Naive thymus-derived CD4-positive, alpha-beta T cell (primary cell): ENCODE data around the gene UBL7. TPM values are rescaled to one million over a fixed set of nuclear protein-coding genes. Genes with fewer than 3 reads are reported as not detected.
"Not testable (repeated sequence)": the region's sequence is repeated elsewhere in the genome, so short reads cannot be mapped to it uniquely, and the experiment has no call there.

Experiments
- ATAC-seq: fragments of 150-1000 bp; cut with Tn5 transposase; 2 replicates; pipeline ENCODE4 v1.10.0; 2021; ENCODE audit warnings: mild to moderate bottlenecking, moderate library complexity
- CTCF ChIA-PET: fragments of 350-600 bp; sonication (Branson Sonifier 250); formaldehyde crosslinking; loops from one replicate; lab custom pipeline; 2021; ENCODE audit warnings: antibody characterized with exemption; lab: Charles Lee
- POLR2A ChIA-PET: fragments of 350-600 bp; sonication (Branson Sonifier 250); formaldehyde crosslinking; loops from one replicate; lab custom pipeline; 2021; ENCODE audit warnings: antibody characterized with exemption, inconsistent platforms; lab: Charles Lee
- DNase-seq, 9 donors: peaks; one replicate each; pipeline versions ENCODE4 v3.0.0 to v3.0.0-alpha.2; 2020 to 2022; ENCODE audit warnings: mixed read lengths in 1 of 9
- H3K27ac ChIP-seq: one replicate; pipeline ENCODE4 v1.7.0; 2013; ENCODE audit warnings: mild to moderate bottlenecking, low read depth, low read length, moderate library complexity
- H3K27me3 ChIP-seq, 2 donors: one replicate each; pipeline ENCODE4 v1.7.0; 2013; ENCODE audit warnings: low read length in 2 of 2, mild to moderate bottlenecking in 2 of 2, moderate library complexity in 2 of 2; ENCODE audit not compliant: control insufficient read depth in 2 of 2, insufficient read depth in 2 of 2
- H3K36me3 ChIP-seq, 3 experiments: 1 replicate in 2 of 3; 2 replicates in 1 of 3; pipeline ENCODE4 v1.7.0; 2013; ENCODE audit warnings: low read length in 3 of 3, mild to moderate bottlenecking in 3 of 3, moderate library complexity in 1 of 3; ENCODE audit not compliant: insufficient read depth in 3 of 3, control insufficient read depth in 2 of 3
- H3K4me1 ChIP-seq, 2 donors: one replicate each; pipeline ENCODE4 v1.7.0; 2013; ENCODE audit warnings: low read length in 2 of 2, mild to moderate bottlenecking in 2 of 2, moderate library complexity in 1 of 2; ENCODE audit not compliant: control insufficient read depth in 2 of 2, insufficient read depth in 2 of 2
- H3K4me3 ChIP-seq: 2 replicates; pipeline ENCODE4 v1.7.0; 2013; ENCODE audit warnings: mild to moderate bottlenecking, low read length
- H3K9me3 ChIP-seq, 3 experiments: 1 replicate in 2 of 3; 2 replicates in 1 of 3; pipeline ENCODE4 v1.7.0; 2013; ENCODE audit warnings: low read length in 3 of 3; ENCODE audit not compliant: control insufficient read depth in 2 of 3
- H3K27ac Mint-ChIP-seq, 9 donors: one replicate each; pipeline ENCODE4 v1.8.0; 2020 to 2022; ENCODE audit warnings: mixed read lengths in 9 of 9, mild to moderate bottlenecking in 8 of 9, moderate library complexity in 5 of 9, inconsistent platforms in 2 of 9
- H3K27me3 Mint-ChIP-seq, 5 donors: one replicate each; pipeline ENCODE4 v1.8.0; 2021 to 2022; ENCODE audit warnings: mixed read lengths in 5 of 5, mild to moderate bottlenecking in 1 of 5
- H3K36me3 Mint-ChIP-seq, 5 donors: one replicate each; pipeline ENCODE4 v1.8.0; 2020 to 2022; ENCODE audit warnings: mixed read lengths in 5 of 5, mild to moderate bottlenecking in 3 of 5, inconsistent platforms in 1 of 5
- H3K4me1 Mint-ChIP-seq, 7 donors: one replicate each; pipeline ENCODE4 v1.8.0; 2020 to 2022; ENCODE audit warnings: mixed read lengths in 7 of 7, mild to moderate bottlenecking in 3 of 7, inconsistent platforms in 1 of 7
- H3K4me3 Mint-ChIP-seq, 10 donors: one replicate each; pipeline ENCODE4 v1.8.0; 2020 to 2022; ENCODE audit warnings: mild to moderate bottlenecking in 10 of 10, mixed read lengths in 10 of 10, moderate library complexity in 6 of 10, inconsistent platforms in 2 of 10
- H3K9me3 Mint-ChIP-seq, 11 donors: one replicate each; pipeline ENCODE4 v1.8.0; 2020 to 2022; ENCODE audit warnings: mixed read lengths in 11 of 11, mild to moderate bottlenecking in 4 of 11, inconsistent platforms in 1 of 11, moderate library complexity in 1 of 11
- intact Hi-C, 2 donors: fragments of 100-400 bp; cut with micrococcal nuclease; formaldehyde crosslinking; loops; one replicate each; pipeline ENCODE4 v1.15.1; 2023
- polyA plus RNA-seq, 2 donors: library from polyadenylated mRNA; unstranded; fragments of 300-500 nt; fragmentation: Illumina TruSeq; gene quantifications; one replicate each; pipeline ENCODE4 v1.2.3, GENCODE V29; 2021
- total RNA-seq, 6 experiments: library from RNA in 5 of 6; stranded (reverse) in 5 of 6; gene quantifications; 1 replicate in 5 of 6; 2 replicates in 1 of 6; pipeline ENCODE4 v1.2.3 and lab custom pipeline; 2021 to 2026

The UBL7 gene
- total and polyA plus RNA-seq, 7 experiments from 2014 or later = 20.2 to 127 (median 44.0) TPM

GRCh38 chr15:74488776-74489175 is 27.8 kb upstream of the UBL7 start:
- H3K4me1 Mint-ChIP-seq = peaks cover 7 to 20% (median 13%) of the 10 kb centered on the region in 7 donors
- peaks cover 3 to 11% (median 3%) of the 10 kb centered on the region in 5 donors for H3K36me3 Mint-ChIP-seq
- no peaks in the 10 kb centered on the region for H3K9me3 ChIP-seq
- ChIA-PET CTCF (interaction anchor here (0.7 to 1.7 kb wide), 4 partner anchors 34 to 121 kb away, joined by 3 to 6 read pairs (median 4); partner anchors contain the start of gene CYP11A1), POLR2A (no interaction called here)
- no peak overlapping the region for H3K4me3 ChIP-seq
- no peaks in the 10 kb centered on the region for H3K27me3 Mint-ChIP-seq
- DNase-seq (no peak), ATAC-seq (no peak)
- no peak overlapping the region for H3K27ac Mint-ChIP-seq
- H3K36me3 ChIP-seq = no peaks in the 10 kb centered on the region
- intact Hi-C loops = loop anchor here (1.0 kb wide), 3 partner anchors 50 to 114 kb away; no protein-coding TSS in a partner anchor
- H3K27ac ChIP-seq = no peak overlapping the region
- no peaks in the 10 kb centered on the region for H3K9me3 Mint-ChIP-seq
- H3K27me3 ChIP-seq = no peaks in the 10 kb centered on the region
- no peak overlapping the region for H3K4me3 Mint-ChIP-seq
- peaks cover 5 to 11% of the 10 kb centered on the region in 2 donors for H3K4me1 ChIP-seq

GRCh38 chr15:74482661-74483060 is 21.7 kb upstream of the UBL7 start:
- H3K27ac ChIP-seq = no peak overlapping the region
- POLR2A ChIA-PET = no interaction called here
- Mint-ChIP-seq H3K9me3 (no peaks in the 10 kb centered on the region), H3K4me3 (no peak overlapping the region), H3K4me1 (peaks cover 0 to 5% (median 0%) of the 10 kb centered on the region in 7 donors), H3K36me3 (peaks cover 8 to 28% (median 24%) of the 10 kb centered on the region in 5 donors), H3K27ac (no peak overlapping the region), H3K27me3 (no peaks in the 10 kb centered on the region)
- intact Hi-C loops = no loop called here
- H3K27me3 ChIP-seq = no peaks in the 10 kb centered on the region
- CTCF ChIA-PET = no interaction called here
- H3K9me3 ChIP-seq = no peaks in the 10 kb centered on the region
- no peaks in the 10 kb centered on the region for H3K4me1 ChIP-seq
- H3K36me3 ChIP-seq = peaks cover 0 to 4% (median 0%) of the 10 kb centered on the region in 3 experiments
- H3K4me3 ChIP-seq = no peak overlapping the region
- ATAC-seq (no peak), DNase-seq (no peak)

GRCh38 chr15:74480364-74480763 is 19.4 kb upstream of the UBL7 start:
- H3K9me3 Mint-ChIP-seq, DNase-seq, ATAC-seq, H3K4me3 Mint-ChIP-seq, H3K9me3 ChIP-seq, H3K27me3 ChIP-seq, CTCF ChIA-PET, intact Hi-C loops, H3K27ac Mint-ChIP-seq, POLR2A ChIA-PET, H3K27ac ChIP-seq, H3K27me3 Mint-ChIP-seq, H3K36me3 ChIP-seq, H3K4me1 ChIP-seq, H3K4me3 ChIP-seq: not testable (repeated sequence)
- H3K4me1 Mint-ChIP-seq = peaks cover 0 to 11% (median 0%) of the 10 kb centered on the region in 7 donors
- H3K36me3 Mint-ChIP-seq = peaks cover 7 to 42% (median 26%) of the 10 kb centered on the region in 5 donors

GRCh38 chr15:74471621-74472020 is 10.7 kb upstream of the UBL7 start:
- H3K36me3 ChIP-seq = peaks cover 0 to 13% (median 0%) of the 10 kb centered on the region in 3 experiments
- H3K4me3 ChIP-seq, H3K4me3 Mint-ChIP-seq, H3K9me3 ChIP-seq, H3K4me1 ChIP-seq, ATAC-seq, H3K27ac ChIP-seq, H3K4me1 Mint-ChIP-seq, H3K9me3 Mint-ChIP-seq, H3K27me3 Mint-ChIP-seq, intact Hi-C loops, H3K27me3 ChIP-seq, DNase-seq: not testable (repeated sequence)
- H3K27ac Mint-ChIP-seq = peak overlapping the region in 1 of 9 donors; percentile 46
- H3K36me3 Mint-ChIP-seq = peaks cover 12 to 59% (median 25%) of the 10 kb centered on the region in 5 donors
- ChIA-PET POLR2A (interaction anchor here (0.5 to 0.6 kb wide), 2 partner anchors 10 to 987 kb away, joined by 3 to 4 read pairs; no protein-coding TSS in a partner anchor), CTCF (interaction anchor here (0.6 to 1.3 kb wide), 2 partner anchors 76 to 99 kb away, joined by 3 to 4 read pairs; no protein-coding TSS in a partner anchor)

- H3K4me3 ChIP-seq = no peak overlapping the region
- peaks cover 12 to 51% (median 20%) of the 10 kb centered on the region in 5 donors for H3K36me3 Mint-ChIP-seq
- peaks cover 0 to 13% (median 0%) of the 10 kb centered on the region in 3 experiments for H3K36me3 ChIP-seq
- ChIA-PET CTCF (no interaction called here), POLR2A (no interaction called here)
- no peaks in the 10 kb centered on the region for H3K27me3 Mint-ChIP-seq
- H3K27ac Mint-ChIP-seq = no peak overlapping the region
- no peak overlapping the region for H3K4me3 Mint-ChIP-seq
- no peaks in the 10 kb centered on the region for H3K4me1 ChIP-seq
- no peak for ATAC-seq
- H3K27ac ChIP-seq = no peak overlapping the region
- H3K4me1 Mint-ChIP-seq = peaks cover 0 to 4% (median under 1%) of the 10 kb centered on the region in 7 donors
- DNase-seq = no peak
- H3K27me3 ChIP-seq = no peaks in the 10 kb centered on the region
- no peaks in the 10 kb centered on the region for H3K9me3 ChIP-seq
- intact Hi-C loops = no loop called here
- no peaks in the 10 kb centered on the region for H3K9me3 Mint-ChIP-seq
Observed at GRCh38 chr15:74470631-74471395, 9.9 kb upstream of the UBL7 start.

GRCh38 chr15:74468341-74469032 is 7.5 kb upstream of the UBL7 start:
- H3K36me3 Mint-ChIP-seq = peaks cover 4 to 46% (median 21%) of the 10 kb centered on the region in 5 donors
- peaks cover 0 to 7% (median 0%) of the 10 kb centered on the region in 3 experiments for H3K36me3 ChIP-seq
- H3K4me3 ChIP-seq = no peak overlapping the region
- H3K4me1 ChIP-seq = no peaks in the 10 kb centered on the region
- ChIA-PET POLR2A (no interaction called here), CTCF (no interaction called here)
- H3K9me3 Mint-ChIP-seq = peaks cover 0 to 5% (median 0%) of the 10 kb centered on the region in 11 donors
- H3K27me3 Mint-ChIP-seq = no peaks in the 10 kb centered on the region
- ATAC-seq (no peak), DNase-seq (no peak)
- H3K9me3 ChIP-seq = no peaks in the 10 kb centered on the region
- H3K27me3 ChIP-seq = no peaks in the 10 kb centered on the region
- H3K27ac ChIP-seq = no peak overlapping the region
- H3K27ac Mint-ChIP-seq = no peak overlapping the region
- H3K4me3 Mint-ChIP-seq = no peak overlapping the region
- intact Hi-C loops = loop anchor here in 1 of 2 donors (10.0 kb wide), 1 partner anchor 486 kb away; the partner anchor contains the start of gene RPP25
- peaks cover 6 to 22% (median 17%) of the 10 kb centered on the region in 7 donors for H3K4me1 Mint-ChIP-seq
